GM19397 (cell line): ENCODE data around the gene NAMPT.
"Not testable (repeated sequence)": the region's sequence is repeated elsewhere in the genome, so short reads cannot be mapped to it uniquely, and the experiment has no call there.

Experiments used
- ATAC-seq: cut with Tn5 transposase; IDR thresholded peaks from one replicate; pipeline ENCODE4 v1.9.1; 2021; ENCODE audit warnings: mild to moderate bottlenecking, moderate library complexity; ENCODE audit not compliant: unreplicated experiment

The NAMPT gene

DNA sequence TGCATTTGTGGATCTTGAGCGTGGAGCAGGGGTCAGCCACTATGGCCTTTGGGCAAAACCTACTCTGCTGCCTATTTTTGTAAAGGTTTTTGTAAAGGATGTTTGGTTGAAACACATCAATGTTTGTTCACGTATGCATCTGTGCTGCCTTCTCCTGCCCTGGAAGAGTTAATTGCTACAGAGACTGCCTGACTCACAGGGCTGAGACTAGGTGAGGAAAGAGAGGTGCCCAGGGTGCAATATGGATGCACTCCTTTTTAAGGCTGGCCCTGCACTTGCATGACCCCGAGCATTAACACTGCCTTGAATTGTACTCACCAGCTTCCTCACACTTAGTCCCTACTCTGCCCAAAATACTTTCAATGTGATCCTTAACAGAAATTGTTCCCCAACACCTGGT lies 20.9 kb upstream of the NAMPT start:
- ATAC-seq, result no peak

DNA sequence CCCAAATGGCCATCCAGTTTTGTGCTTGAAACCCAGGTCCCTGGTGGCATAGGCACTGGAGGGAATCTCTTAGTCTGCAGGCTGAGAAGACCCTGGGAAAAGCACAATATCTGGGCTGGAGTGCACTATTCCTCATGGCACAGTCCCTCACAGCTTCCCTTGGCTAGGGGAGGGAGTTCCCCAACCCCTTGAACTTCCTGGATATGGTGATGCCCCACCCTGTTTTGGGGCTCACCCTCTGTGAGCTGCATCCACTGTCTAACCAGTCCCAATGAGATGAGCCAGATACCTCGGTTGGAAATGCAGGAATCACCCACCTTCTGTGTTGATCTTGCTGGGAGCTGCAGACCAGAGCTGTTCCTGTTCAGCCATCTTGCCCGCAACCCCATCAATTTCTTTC lies 19.8 kb upstream of the NAMPT start:
- no peak for ATAC-seq

DNA sequence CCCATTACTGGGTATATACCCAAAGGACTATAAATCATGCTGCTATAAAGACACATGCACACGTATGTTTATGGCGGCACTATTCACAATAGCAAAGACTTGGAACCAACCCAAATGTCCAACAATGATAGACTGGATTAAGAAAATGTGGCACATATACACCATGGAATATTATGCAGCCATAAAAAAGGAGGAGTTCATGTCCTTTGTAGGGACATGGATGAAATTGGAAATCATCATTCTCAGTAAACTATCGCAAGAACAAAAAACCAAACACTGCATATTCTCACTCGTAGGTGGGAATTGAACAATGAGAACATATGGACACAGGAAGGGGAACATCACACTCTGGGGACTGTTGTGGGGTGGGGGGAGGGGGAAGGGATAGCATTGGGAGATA lies 13.8 kb upstream of the NAMPT start:
- ATAC-seq, result not testable (repeated sequence)

- ATAC-seq, result not testable (repeated sequence)
These were observed 13.4 kb upstream of the NAMPT start for GRCh38 chr7:106298155-106298554.

DNA sequence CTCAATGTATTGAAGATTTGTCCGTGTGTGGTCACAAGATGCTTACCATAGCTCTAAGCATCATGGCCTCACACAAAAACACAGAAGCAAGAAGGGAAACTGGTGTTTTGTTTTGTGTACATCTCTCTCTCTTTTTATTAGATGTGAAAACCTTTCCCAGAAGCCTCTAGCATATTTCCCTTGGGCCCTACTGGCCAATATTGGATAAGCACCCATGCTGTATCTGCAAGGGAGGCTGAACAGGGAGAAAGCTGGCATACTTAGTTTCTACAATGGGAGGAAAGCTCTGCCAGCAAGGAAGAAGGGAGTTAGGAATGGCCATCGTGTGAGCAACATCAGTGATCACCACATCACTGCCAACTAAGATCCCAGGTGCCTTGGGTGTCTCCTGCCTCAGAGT lies 9.6 kb upstream of the NAMPT start:
- ATAC-seq, result no peak

- ATAC-seq, result no peak
These were observed 6.5 kb upstream of the NAMPT start for GRCh38 chr7:106291247-106291646.

GRCh38 chr7:106290319-106290718 lies 5.5 kb upstream of the NAMPT start:
- no peak for ATAC-seq

DNA sequence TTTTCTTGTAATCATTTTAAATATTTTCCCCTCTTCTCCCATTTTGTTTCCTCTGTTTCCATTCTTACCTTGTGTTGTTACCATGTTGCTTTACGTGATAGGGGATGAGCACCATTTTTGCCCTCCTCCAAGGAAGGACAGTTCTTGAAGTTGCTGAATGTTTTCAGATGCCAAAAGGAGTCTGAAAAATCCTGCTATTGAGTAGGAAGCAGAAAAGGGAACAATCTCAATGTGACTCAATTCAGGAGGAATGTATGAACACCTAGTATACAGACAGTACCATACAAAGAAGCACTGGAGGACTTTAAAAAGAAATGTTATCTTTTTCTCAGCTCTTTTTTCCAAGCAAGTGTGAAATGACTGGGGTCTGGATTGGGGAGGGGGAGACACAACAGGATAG lies 5.1 kb upstream of the NAMPT start:
- ATAC-seq, result no peak

DNA sequence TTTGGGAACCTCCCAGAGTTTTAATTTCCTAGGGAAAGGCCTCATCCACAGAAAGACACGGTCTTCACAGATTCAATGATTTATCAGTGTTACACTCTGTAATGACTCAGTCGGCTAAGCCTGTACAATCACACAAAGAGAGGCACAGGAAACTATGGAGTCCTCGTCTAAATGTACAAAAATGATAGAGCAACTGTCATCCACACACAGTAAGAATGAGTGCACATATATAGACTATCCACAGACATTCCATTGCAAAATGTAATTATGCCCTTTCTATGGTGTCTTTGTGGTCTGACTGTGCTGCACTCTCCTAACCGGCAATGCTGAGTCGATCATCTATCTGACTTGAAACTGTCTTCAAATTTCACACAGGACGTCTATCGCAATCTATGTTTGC lies 3.5 kb upstream of the NAMPT start:
- no peak for ATAC-seq

DNA sequence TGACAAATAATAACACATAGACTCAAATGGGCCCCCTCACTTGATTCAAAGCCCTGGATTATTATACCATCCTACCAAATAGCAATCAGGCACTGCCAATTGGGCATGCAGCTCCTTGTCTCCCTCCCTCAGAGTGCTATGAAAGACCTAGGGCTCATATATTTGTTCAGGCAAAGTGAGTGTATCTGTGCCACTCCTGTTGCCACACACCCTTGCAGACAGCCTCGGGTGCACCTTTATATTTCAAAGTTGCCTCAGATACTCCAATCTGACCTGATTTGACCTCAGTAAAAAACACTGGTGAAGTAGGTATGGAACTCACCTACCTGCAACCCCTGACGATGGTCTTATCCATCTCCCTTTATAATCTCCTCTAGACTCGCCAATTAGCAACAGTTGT lies 3.0 kb upstream of the NAMPT start:
- no peak for ATAC-seq

DNA sequence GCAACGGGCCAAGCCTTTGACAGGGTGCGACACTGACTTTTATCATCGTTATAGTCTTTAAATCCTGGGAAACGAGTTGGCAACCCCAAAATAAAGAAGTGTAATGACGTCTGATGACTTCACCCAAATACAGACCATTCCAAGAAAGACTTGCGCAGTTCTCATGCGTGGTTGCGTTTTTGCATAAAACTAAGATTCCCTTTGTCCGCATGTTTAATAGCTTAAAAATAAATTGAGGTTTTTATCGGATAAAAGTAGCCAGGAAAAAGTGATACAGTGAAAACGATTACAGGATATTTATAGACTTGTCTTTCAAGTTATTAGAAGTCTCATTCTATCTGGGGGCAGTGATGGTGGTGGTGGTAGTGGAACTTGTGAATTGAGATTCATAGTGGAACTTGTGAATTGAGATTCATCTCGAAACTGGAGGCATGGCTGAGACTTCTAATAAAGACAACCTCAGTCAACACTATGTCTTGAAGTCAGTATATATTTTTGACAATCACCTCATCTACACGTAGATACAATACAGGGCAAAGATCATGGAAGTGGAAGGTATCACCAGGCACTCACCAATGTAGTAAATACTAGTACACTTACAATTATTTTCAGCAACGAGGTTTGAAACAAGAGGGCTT lies 1.2 kb upstream of the NAMPT start:
- ATAC-seq, result no peak

GRCh38 chr7:106285051-106285854 lies 470 bp upstream of the NAMPT start:
- peak; percentile 83 for ATAC-seq

- peak; percentile 24 for ATAC-seq
These were observed 711 bp downstream of the NAMPT start for GRCh38 chr7:106283831-106284713.

DNA sequence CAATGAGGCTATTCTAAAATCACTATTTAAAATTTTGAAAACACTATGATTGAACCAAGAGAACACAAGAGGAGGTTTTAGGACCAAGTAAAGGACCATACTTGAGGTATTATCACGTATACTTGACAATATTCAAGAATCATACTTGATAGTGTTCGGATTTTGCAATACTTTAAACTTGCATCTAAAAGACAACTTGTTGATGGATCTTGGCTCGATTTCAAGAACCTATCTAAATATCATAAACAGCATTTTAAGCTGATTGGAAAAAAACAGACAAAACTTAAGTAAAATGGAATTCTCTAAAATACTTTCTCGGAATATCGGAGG lies 1.3 kb downstream of the NAMPT start:
- no peak for ATAC-seq

DNA sequence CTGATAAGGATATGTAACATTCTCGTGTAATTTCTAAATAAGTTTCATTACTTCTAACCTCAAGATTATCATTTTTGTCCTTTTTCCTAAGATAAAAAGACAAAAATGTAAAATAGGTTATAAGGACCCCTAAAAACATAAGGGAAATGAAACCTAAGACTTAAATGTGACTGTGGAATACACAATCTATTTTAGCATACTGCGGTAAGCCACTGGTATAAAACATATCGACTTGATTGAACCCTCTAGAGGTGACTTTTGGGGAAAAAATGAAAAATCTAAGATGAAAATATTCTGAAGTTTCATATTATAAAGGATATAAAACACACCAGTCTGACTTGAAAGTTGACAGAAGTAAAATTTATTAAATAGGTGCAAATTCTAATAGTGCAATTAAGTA lies 1.9 kb downstream of the NAMPT start:
- no peak for ATAC-seq

DNA sequence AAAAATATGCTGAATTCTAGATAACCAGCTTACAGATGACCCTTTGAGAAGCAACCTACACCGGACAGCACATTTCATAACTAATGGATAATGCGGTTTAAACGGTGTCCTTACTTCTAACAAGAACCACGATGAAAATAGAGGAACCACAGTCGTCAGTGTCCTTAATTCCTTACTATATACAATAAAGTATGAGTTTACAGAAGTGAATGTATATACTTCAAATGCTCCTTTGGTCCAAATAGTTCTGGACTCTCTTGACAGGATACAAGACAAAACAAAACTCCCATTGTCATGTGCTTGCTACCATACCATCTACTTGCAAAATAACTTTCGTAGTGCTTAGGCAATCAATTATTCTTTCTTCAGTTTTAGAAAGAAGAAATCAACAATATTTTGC lies 2.4 kb downstream of the NAMPT start:
- no peak for ATAC-seq

- ATAC-seq, result no peak
These were observed 3.0 kb downstream of the NAMPT start for GRCh38 chr7:106281585-106282318.

GRCh38 chr7:106281127-106281526 lies 3.7 kb downstream of the NAMPT start:
- ATAC-seq, result no peak

GRCh38 chr7:106279425-106280197 lies 5.2 kb downstream of the NAMPT start:
- no peak for ATAC-seq

DNA sequence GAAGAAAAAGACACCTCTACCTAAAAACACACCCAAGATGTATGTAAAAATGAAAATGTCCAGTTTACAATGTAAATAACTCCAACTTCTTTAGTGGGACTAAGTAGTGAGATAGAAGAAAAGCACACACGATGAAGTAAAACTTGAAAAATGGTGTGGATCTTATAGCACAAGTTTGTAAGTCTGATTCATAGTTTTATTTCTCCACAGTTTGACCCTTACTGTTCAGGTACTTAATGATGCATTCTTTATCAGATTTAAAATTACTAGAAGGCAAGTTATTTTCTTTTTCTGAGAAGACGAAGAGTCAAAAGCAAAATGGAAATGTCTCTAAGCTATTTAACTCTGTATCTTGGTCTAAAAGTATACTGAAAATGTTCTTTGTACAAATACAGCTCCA lies 6.1 kb downstream of the NAMPT start:
- no peak for ATAC-seq
